Nucleus accumbens (tissue), 56 donors: ENCODE data around the gene RLBP1.

Experiments used
- DNase-seq, 56 donors: peaks; one replicate each; lab custom pipeline; 2025; lab: John Stamatoyannopoulos, UW

Gene RLBP1

DNA sequence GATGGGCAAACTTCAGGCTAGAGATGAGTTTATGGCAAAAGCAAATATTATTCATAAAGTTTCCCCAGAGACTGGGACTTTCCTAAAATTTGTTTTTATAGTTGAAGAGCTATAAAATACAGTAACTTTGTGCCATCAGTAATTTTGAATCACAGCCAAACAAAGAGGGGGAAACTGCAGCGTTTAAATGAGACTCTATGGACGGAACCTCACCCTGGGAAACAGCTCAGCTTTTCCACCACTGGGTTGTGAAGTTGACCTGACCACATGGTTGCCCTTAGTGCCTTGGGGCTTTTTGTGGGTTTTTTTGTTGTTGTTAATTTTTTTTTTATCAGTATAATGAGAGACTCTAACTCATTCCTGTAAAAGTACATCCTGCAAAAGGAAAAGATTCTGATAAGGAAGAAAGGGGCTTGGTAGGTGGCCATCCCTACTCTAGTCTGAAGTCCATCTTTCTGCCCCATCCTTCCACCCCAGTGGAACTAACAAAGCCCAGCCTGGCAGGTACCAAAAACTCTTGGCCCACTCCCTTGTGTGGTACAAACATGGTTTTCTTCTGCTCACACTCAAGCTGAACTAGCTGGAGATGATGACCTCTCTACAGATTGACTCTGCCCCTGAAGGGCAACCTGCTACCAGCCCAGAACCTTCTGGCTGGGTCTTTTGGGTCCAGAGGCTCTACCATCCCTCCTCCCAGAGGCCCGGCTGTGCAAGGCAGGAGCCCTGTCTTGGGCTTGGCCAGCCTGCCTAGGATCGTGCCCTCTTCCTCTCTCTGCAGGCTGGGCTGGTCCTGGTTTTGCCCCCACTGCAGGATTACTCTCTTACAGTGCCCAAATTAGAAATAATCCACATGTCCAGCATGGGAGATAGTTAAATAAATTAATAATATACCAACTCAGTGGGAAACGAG is 41.2 kb downstream of the RLBP1 start:
- DNase-seq: no peak

DNA sequence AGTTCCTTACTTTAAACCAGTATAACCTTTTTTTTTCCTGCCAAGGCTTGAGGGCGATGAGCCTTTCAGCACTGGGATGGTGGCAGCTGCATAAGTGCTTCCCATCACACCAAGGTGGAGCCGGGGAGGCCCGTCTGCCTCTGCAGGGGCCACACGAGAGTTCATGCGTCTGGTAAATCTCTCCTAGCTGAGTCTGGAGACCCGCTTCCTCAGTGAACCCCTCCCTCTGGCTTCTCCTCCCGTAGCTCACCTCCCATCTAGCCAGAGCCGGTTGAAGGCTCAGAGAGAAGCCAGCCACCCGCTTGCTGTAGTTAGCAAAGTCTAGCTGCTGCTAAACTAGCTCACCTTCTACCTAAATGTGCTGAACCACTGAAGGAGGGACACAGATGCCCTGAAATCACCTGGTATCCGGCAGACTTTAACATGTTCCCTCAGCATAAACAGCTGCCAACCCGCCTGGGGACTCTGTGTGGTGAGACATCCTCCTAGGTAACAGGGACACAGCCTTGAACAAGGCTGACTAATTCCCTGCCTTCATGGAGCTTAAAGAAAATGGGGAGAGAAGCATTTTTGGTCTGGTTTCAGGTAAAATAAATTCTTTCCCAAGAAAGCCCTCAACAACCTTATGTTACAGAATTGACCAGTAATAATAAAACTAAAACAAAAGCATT is 42.9 kb downstream of the RLBP1 start:
- DNase-seq: no peak

- peak in 35 of 56 donors; percentile 9 to 83 (median 42) for DNase-seq
These were observed 43.6 kb downstream of the RLBP1 start for GRCh38 chr15:89177633-89178306.

DNA sequence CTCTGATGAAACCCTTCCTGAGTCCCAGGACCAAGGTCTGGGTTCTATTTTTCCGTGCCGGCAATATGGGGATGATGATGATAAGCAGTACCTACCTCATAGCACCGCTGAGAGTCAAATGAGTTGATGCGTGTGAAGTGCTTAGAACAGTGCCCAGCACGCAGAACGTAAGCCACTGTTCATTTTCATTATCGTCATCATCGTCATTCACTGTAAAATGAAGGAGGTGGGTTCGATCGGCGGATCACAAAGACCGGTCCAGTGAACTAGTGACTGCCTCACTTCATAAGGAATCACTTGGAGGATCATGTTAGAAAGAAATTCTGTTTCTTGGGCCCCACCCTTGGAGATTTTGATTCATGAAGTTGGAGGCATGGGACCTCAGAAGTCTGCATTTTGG is 44.3 kb downstream of the RLBP1 start:
- DNase-seq: no peak

DNA sequence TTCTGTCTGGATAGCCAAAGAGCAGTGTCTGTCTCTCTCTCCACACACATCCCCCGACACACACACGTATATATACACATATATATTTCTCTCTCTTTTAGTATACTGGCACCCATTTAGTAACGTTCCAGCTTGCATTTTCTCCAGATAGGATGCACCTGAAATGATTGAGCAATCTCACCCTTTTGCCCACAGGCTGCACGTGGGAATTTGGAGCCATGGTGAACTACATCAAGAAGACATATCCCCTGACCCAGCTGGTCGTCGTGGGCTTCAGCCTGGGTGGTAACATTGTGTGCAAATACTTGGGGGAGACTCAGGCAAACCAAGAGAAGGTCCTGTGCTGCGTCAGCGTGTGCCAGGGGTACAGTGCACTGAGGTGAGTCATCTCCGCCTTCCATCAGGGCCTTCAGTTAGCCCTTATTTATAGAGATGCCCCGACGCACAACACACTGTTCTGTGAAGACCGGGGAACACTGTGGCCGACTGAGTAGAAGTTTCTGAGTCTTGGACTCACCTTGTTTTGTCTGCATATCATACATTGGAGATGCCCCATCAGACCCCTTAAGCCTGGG is 45.7 kb downstream of the RLBP1 start:
- DNase-seq: no peak

GRCh38 chr15:89174476-89174875 is 46.9 kb downstream of the RLBP1 start:
- no peak for DNase-seq

DNA sequence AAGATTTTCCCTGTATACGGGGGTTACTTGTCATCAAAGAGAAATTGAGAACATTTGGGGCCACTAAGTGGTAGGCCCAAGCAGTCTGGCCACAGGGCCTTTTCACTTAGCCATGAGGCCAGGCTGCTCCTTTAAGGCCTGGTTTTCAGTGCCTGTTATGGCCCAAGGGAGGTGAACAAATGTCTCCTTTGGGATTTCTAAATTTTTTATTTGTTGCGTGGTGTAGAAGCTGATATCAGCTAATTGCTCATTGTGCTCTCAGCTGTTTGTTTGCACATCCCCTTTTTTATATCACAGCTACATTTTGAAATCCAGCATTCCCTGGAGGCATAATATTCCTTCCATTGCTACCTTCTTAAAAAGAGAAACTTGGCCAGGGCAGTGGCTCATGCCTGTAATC is 48.5 kb downstream of the RLBP1 start:
- no peak for DNase-seq

DNA sequence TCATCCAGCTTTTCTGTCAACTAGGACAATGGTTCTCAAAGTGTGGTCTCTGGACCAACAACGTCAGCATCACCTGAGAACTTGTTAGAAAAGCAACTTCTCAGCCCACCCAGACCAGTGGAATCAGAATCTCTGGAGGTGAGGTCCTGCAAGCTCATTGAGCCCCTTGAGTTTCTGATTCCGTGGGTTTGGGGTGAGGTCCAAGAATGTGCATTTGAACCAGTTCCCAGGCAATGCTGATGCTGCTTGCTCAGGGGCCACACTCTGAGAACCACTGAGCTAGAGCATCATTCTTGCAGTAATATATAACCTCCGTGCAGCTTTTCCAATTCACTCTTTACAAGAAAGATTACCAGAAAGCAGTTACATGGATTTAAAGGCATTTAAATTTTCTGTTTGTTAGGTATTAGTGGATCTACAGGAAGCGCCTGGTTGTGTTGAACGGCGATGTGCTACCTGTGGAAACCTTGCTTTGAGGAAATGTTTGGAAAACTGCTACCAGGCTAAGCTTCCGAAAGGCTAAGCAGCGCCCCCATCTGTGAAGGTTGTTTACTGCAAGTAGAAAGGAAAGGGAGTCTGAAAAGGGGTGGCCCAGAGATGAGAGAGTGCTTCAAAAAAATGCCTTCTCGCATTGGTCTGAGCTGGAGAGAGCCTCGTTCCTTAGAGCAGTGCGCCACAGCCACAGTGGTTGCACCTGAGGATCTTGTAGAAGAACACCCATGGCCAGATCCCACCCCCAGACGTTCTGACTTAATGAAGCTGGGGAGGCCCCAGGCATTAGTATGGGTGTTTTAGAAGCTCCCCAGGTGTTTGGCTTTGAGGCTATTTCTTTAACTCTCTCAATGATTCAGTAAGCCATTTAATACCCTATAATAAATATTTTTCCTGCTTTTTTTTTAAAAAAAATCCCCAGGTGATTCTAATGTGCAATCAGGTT is 50.0 kb downstream of the RLBP1 start:
- peak in 21 of 56 donors; percentile 7 to 66 (median 19) for DNase-seq

- DNase-seq: no peak
These were observed 51.0 kb downstream of the RLBP1 start for GRCh38 chr15:89170364-89170763.

DNA sequence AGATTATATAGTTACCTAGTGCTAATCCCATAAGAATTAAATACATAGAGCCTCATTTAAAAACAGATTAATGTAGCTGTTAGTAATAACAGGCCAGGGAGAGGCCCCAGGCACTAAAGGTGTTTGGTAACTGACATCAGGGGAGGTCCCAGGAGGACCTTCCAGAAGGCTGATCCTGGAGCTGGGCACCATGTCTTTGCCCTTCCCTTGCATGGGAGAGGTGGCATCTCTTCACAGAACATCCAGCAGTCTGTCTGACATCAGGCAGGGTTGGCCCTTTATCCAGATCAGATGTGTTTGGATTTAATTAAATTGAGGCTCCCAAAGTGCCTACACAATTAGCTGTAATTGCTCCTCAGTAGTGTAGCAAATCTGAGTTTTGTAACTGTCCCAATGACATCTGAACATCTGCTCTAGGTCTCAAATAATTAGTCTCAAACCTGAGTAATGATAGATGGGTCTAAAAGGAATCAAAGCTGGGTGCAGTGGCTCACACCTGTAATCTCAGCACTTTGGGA is 53.0 kb downstream of the RLBP1 start:
- DNase-seq: no peak

DNA sequence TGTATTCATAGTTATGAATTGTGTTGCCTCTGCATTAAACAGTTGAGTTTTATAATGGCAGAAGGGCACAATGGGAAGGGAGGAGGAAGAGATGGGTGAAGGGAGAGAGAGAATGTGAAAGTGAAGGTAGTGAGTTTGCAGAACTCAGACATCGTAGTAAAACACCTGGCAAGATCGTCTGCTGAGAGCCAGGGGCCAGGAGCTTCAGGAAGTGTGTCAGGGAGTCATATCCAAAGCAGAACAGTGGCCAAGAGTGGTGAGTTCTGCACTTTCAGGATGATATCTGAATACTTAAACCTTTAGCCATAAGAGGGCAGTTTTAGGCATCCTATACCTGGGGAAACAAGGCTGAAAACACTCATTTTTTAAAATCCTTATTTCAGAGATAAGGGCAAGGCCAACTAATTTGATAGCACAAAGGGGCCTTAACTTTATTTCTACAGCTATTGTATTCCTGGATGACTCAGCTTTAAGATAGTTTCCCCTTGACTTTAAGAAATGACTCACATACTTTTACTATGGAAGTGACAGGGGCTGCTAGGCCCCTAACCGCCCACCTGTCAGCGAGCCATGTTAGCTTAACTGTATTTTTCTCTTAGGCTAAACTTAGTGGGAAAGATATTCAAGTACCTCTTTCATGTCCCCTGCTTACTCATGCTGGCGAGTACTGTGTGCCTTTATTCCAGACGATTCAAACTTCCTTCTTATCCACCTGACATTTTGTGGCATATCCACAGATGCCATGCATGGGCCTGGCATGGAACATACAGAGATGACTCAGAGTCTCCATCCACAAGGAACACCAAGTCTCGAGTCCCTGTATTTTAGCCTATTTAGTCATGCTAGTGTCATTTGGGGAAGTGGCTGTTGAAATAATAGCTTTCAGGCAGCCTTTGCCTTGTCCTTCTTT is 53.9 kb downstream of the RLBP1 start:
- peak in 6 of 56 donors; percentile 10 to 46 (median 31) for DNase-seq

DNA sequence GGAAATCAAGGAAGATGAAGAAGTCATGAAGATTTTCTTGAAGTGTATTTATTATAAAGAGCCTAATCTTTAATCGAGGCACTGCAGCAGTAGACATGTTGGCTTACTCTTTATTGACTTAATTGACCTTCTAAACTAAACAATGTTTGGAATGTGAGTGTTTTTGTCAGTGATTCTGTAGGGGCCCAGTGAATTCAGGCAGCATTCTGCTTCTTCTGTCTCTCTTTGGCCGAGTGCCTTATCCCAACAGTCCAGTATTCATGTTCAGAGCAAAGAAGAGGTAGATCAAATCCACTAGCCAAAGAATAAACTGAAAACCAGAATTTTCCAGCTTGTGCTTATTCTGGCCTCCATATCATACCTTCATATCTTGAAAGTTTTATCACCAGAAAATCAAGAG is 55.7 kb downstream of the RLBP1 start:
- no peak for DNase-seq

GRCh38 chr15:89164712-89165211 is 56.6 kb downstream of the RLBP1 start:
- no peak for DNase-seq

DNA sequence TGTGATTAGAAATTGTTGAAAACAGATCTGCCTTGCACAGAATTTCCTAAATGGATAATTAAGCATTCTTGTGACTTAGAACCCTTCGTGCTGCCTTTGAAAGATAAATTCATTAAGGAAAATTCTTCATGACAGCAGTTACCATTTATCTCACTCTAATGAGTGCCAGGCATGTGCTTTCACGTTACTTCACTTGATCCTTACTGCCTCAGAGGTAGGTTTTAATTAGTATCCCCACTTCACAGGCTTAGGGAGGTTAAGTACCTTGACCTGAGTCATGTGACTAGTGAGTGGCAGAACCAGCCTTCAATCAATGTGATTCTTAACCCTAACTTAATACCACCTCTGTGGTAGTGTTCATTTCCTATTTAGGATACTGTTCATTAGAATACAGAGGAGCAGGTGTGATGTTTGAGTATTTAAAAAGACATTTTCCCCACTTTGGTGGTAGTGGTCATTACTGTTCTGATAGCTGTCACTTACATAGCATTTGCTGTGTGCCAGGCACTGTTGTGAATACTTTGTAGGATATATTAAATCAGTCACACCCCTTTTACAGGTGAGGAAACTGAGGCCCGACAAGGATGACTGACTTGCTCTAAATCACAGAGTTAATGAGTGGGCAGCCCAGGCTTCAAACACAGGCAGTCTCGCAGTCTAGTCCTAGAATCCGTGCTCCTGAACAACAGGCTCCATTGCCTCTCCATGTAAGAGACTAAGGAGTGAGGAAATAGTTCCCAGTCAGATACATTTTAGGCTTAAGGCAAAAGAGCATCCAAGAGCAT is 57.9 kb downstream of the RLBP1 start:
- DNase-seq: no peak

DNA sequence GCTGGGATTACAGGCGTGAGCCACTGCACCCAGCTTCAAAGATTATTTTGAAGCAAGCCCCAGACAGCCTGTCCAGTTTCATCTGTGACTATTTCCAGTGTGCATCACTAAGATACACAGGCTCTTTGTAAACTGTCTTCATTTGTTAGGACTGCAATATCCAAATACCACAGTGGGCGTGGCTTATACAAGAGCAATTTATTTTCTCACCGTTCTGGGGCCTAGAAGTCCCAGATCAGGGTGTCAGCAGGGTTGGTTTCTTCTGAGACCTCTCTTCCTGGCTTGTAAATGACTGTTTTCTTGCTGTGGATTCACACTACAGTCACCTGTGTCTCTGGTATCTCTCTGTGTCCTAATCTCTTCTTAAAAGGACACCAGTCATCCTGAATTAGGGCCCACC is 59.7 kb downstream of the RLBP1 start:
- DNase-seq: no peak
